ENCODE data around the gene SETD7. TPM values are rescaled to one million over a fixed set of nuclear protein-coding genes. Genes with fewer than 3 reads are reported as not detected.

Gene SETD7
- total and polyA plus RNA-seq, 2 donors = 43.8 to 77.5 TPM

DNA sequence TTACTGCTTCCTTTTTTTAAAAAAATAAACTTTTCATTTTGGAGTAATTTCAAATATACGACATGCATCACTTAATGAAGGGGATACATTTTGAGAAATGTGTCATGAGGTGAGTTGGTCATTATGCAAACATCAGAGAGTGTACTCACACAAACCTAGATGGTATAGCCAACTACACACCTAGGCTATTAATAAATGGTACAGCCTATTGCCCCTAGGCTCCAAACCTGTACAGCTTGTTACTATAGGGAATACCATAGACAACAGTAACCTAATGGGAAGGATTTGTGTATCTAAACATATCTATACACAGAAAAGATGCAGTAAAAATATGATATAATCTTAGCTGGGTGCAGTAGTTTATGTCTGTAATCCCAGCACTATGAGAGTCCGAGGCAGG lies 29.1 kb downstream of the SETD7 start:
- H3K36me3 ChIP-seq (ENCODE audit: insufficient read depth) = no peaks in the 10 kb centered on the region
- no peak overlapping the region for H3K27ac ChIP-seq (ENCODE audit: low read depth)
- H3K4me1 ChIP-seq (ENCODE audit: insufficient read depth) = no peaks in the 10 kb centered on the region
- 92% methylated on average over 2 of the region's 2 CpGs for WGBS
- DNase-seq (ENCODE audit: extremely low spot score) = no peak
- no peak overlapping the region for H3K4me3 ChIP-seq (ENCODE audit: low read depth, low read length)

DNA sequence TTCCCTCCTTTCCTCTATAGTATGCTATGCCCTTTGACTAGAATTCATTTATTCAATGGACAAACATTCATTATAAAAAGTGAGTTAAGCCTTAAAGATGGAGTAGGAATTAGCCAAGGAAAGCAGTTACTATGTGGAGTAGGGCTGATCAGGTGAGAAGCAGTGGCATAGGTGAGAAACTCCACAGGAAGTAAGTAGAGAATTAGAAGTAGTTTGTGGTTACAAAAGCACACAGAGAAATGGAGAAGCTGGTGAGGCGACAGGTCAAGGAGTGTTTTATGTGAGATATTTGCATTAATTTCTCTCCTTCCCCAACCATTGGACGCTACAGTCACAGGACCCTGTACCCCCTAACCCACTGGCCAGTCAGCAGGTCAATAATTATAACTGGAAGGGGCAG lies 30.6 kb downstream of the SETD7 start:
- 49% methylated on average over 2 of the region's 2 CpGs for WGBS
- Histone ChIP-seq H3K36me3 (ENCODE audit: insufficient read depth) (peaks cover 3% of the 10 kb centered on the region), H3K4me3 (ENCODE audit: low read depth, low read length) (no peak overlapping the region)

DNA sequence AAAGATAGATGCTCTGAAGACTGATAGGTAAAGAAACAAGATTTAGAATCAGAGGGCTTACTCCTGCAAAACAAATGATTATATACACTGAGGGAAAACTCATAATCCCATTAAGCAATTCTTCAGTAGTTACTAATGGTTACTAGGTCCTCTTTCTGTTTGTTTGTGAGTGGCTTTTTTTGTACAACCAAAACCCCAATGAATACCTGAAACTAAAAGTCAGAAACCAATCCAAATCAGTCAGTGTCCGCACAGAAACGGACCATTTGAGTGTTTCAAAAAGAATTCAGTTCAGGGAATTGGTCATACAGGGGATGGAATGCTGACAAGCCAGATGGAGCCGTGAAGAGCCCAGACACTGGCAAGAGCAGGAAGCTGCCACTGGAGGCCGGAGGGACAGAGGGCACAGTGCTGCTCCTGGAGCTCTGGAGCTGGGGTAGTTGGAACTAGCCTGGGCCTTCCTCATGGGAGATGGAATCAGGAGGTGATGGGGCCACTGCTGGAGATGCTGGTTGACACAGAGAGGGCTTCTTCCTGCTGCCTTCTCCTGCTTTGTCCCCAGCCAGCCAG lies 31.9 kb downstream of the SETD7 start:
- no peak overlapping the region for H3K4me3 ChIP-seq (ENCODE audit: low read depth, low read length)
- H3K4me1 ChIP-seq (ENCODE audit: insufficient read depth) = no peaks in the 10 kb centered on the region
- H3K27ac ChIP-seq (ENCODE audit: low read depth) = no peak overlapping the region
- no peak for DNase-seq (ENCODE audit: extremely low spot score)
- WGBS = 76% methylated on average over 4 of the region's 4 CpGs
- H3K36me3 ChIP-seq (ENCODE audit: insufficient read depth) = peaks cover 3% of the 10 kb centered on the region

More for the DNA sequence above, 30.6 kb downstream of the SETD7 start:
- H3K4me1 ChIP-seq (ENCODE audit: insufficient read depth) = no peaks in the 10 kb centered on the region
- H3K27ac ChIP-seq (ENCODE audit: low read depth) = no peak overlapping the region
- DNase-seq (ENCODE audit: extremely low spot score) = no peak

DNA sequence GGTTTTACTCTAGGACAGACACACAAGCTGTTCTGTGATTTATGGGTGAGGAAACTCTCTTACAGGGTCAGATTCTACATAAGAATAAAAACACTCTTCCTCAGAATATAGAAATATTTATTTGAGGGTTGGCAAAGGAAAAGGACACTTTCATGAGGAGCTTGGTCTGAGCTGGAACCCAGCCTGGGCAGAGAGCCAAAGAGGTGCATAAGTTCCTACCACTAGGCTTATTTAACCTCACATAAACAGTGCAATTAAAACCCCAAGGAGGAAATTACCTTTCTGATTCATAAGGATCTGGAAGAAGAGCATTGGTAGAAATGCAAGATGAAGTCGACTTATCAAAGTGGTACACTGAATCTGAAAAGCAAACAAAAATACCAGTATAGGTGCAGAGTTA lies 32.9 kb downstream of the SETD7 start:
- H3K36me3 ChIP-seq (ENCODE audit: insufficient read depth) = peaks cover 3% of the 10 kb centered on the region
- 80% methylated on average over 1 of the region's 1 CpG for WGBS
- H3K4me3 ChIP-seq (ENCODE audit: low read depth, low read length) = no peak overlapping the region
- no peaks in the 10 kb centered on the region for H3K4me1 ChIP-seq (ENCODE audit: insufficient read depth)
- no peak overlapping the region for H3K27ac ChIP-seq (ENCODE audit: low read depth)
- DNase-seq (ENCODE audit: extremely low spot score) = no peak

DNA sequence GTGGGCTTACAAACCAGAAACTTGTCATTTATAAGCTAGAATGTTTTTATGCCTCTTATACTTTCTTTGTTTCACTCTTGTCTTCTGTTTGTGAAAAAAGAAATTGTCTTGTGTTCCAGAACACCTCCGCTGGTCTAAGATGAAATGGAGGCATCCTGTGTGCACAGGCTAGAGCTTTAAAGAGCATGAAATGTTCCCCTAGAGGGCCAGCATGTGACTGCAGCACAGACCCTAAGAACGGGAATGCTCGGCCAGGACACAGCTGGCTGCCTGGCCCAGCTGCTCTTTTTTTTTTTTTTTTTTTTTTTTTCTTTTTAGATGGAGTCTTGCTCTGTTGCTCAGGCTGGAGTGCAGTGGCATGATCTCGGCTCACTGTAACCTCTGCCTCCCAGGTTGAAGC lies 33.6 kb downstream of the SETD7 start:
- WGBS = 66% methylated on average over 4 of the region's 4 CpGs

DNA sequence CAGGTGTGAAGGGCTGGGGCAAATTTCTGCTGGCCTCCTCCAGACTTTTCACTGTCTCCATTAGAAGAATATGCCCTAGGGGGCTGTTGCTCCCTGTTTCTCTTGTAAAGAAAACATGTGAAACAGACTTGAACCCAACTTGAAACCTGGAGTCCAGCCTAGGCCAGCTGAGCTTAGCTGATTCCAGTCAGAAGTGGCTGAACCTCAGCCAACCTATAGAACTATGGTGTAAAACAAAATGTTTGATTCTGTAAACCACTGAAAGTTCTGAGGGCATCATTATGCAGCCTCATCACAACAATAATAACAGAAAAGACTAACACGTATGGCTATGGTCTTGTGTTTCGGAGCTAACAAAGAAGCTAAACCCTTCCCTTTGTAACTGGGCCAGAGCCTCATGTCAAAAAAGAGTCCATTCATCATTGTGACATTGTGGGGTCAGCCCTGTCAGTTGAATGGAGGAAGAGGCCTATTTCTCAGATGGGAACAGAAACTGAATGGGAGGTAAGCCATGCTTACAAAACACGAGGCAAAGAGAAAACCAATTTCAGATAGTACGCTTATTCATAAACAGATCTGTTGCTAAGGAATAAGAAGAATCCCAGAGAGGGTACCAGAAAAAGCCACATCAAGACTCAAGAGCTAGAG lies 34.1 kb downstream of the SETD7 start:
- 76% methylated on average over 4 of the region's 4 CpGs for WGBS
- DNase-seq (ENCODE audit: extremely low spot score) = no peak
- no peaks in the 10 kb centered on the region for H3K4me1 ChIP-seq (ENCODE audit: insufficient read depth)

More for the DNA sequence above, 33.6 kb downstream of the SETD7 start:
- no peaks in the 10 kb centered on the region for H3K4me1 ChIP-seq (ENCODE audit: insufficient read depth)
- H3K36me3 ChIP-seq (ENCODE audit: insufficient read depth) = peaks cover 3% of the 10 kb centered on the region
- no peak for DNase-seq (ENCODE audit: extremely low spot score)
- H3K27ac ChIP-seq (ENCODE audit: low read depth) = no peak overlapping the region
- H3K4me3 ChIP-seq (ENCODE audit: low read depth, low read length) = no peak overlapping the region

DNA sequence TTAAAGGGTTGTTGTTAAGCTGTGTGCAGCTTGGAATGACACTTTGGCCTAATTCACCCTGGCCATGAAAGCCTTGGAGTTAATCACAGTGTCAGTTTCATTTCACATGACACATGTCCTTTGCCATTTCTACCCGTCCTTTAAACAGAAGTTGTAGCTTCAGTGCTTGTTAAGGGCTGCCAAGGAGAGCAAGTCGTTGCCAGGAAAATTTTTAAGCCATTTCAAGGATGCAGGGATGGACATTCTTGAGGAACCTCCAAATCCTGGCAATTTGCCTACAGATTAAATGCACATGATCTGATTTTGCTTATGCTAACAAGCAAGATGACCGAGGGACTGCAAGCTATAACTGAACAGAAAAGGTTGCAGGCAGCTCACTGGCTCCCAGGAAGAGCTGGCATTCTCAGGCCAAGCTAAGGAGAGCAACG lies 40.5 kb downstream of the SETD7 start:
- DNase-seq (ENCODE audit: extremely low spot score) = no peak
- H3K4me3 ChIP-seq (ENCODE audit: low read depth, low read length) = no peak overlapping the region
- no peak overlapping the region for H3K27ac ChIP-seq (ENCODE audit: low read depth)
- H3K4me1 ChIP-seq (ENCODE audit: insufficient read depth) = no peaks in the 10 kb centered on the region
- no peaks in the 10 kb centered on the region for H3K36me3 ChIP-seq (ENCODE audit: insufficient read depth)
- 26% methylated on average over 4 of the region's 4 CpGs for WGBS

More for the DNA sequence above, 34.1 kb downstream of the SETD7 start:
- Histone ChIP-seq H3K4me3 (ENCODE audit: low read depth, low read length) (no peak overlapping the region), H3K36me3 (ENCODE audit: insufficient read depth) (peaks cover 3% of the 10 kb centered on the region), H3K27ac (ENCODE audit: low read depth) (no peak overlapping the region)

DNA sequence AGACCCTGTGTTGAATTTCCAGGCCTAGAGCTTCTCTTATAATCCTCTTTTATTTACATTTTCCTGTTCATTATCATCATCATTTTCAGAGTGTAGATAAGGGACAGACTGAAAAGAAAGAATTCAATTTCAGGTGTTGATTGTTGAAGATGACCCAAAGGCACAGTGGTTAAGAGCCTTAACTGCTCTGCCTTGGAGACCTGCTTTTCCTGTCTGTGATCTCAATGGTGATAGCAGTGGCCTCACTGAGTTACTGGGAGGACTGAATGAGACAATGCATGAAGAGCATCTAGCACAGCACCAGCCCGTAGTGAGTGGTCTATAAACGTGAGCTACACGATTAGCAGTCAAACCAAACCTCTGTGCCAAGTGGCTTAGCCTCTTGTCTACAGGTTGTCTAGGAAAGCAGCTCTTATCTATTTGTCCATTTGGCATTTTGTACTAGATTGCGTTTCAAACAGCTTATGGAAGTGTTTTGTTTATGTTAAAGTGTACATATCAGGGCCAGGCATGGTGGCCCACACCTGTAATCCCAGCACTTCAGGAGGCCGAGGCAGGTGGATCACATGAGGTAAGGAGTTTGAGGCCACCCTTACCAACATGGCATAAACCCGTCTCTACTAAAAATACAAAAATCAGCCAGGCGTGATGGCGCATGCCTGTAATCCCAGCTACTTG lies 41.5 kb downstream of the SETD7 start:
- Histone ChIP-seq H3K4me3 (ENCODE audit: low read depth, low read length) (no peak overlapping the region), H3K4me1 (ENCODE audit: insufficient read depth) (no peaks in the 10 kb centered on the region), H3K36me3 (ENCODE audit: insufficient read depth) (no peaks in the 10 kb centered on the region), H3K27ac (ENCODE audit: low read depth) (no peak overlapping the region)
- no peak for DNase-seq (ENCODE audit: extremely low spot score)
- WGBS = 69% methylated on average over 8 of the region's 8 CpGs

DNA sequence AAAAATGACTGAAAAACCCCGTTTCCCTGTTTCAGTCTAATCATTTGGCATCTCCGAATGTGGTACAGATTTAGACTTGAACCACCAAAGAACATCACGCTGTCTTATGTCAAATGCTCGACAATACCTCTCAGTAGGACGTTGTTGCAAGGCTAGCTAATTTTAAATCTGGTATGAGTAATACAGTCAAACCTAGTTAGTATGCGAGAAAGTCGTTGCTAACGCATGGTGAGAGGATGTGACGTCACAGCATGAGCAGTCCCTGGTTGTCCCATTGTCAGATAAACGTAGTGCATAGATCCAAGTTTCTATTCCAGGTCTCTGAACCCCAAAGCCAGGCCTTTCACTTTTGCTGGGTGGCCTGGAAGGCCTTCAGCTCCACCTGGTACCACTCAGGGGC lies 44.7 kb downstream of the SETD7 start:
- WGBS = 84% methylated on average over 10 of the region's 10 CpGs
- DNase-seq (ENCODE audit: extremely low spot score) = no peak
- Histone ChIP-seq H3K36me3 (ENCODE audit: insufficient read depth) (peaks cover 2% of the 10 kb centered on the region), H3K27ac (ENCODE audit: low read depth) (no peak overlapping the region), H3K4me3 (ENCODE audit: low read depth, low read length) (no peak overlapping the region), H3K4me1 (ENCODE audit: insufficient read depth) (no peaks in the 10 kb centered on the region)

DNA sequence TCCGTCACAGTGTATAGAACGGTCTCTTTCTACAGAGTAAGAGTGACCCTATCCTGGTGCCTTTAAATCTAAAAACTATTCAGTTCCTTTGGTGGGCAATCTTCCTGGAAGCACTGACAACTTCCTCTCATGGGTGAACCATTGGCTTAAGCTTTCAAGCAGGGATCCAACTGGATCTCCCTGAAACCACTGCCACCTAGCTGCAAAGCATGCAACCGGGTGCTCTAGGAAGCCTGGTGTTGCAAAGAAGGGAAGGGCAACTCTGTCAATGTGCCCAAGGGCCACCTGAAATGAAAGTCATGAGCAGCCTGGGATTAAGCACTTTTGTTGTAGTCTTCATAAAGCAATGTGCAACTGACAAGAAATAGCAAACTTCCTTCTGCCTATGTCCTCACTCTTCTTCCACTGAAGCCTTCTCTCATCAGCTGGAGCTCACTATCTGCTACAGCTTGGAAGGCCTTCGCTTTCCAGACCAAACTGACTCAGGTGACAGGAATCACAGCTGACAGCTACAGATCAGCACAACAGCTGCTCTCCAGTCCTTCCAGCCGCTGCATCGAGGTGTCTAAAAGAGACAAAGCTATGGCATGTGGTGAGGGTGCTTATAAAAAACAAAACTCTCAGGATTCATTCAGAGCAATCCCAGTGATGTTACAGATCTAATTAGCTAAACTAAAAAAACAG lies 46.1 kb downstream of the SETD7 start:
- Histone ChIP-seq H3K4me1 (ENCODE audit: insufficient read depth) (no peaks in the 10 kb centered on the region), H3K27ac (ENCODE audit: low read depth) (no peak overlapping the region), H3K36me3 (ENCODE audit: insufficient read depth) (peaks cover 2% of the 10 kb centered on the region), H3K4me3 (ENCODE audit: low read depth, low read length) (no peak overlapping the region)
- WGBS = 84% methylated on average over 6 of the region's 6 CpGs
- DNase-seq (ENCODE audit: extremely low spot score) = no peak

DNA sequence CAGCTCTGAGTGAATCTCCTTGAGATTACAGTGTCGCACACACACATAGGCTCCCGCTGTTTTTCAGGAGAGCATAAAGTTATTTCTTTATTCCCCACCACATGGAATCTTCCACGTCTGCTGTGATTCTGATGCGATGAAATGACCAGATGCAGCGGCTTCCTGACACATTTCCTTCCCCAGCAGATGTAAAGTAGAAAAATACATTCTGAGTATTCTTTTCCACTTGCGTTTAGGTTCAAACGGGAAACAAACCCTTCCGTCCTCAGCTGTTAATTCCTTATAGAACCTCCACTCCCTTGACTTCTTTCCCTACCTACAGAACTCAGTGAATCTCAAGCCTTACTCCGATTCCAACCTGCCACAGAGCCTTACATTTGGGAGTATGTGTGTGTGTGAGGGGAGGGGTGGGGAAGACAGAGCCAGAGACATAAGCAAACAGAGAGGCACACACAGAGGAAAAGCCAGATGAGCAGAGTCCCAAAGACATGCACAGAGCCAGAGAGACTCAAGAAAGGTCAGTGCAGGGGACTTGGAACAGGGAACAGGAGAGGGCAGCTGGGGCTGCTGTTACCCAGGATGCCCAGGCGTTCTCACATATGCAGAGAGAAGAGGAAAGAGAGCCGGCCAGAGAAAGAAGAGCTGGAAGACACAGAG lies 47.3 kb downstream of the SETD7 start:
- no peaks in the 10 kb centered on the region for H3K4me1 ChIP-seq (ENCODE audit: insufficient read depth)
- H3K36me3 ChIP-seq (ENCODE audit: insufficient read depth) = peaks cover 2% of the 10 kb centered on the region
- DNase-seq (ENCODE audit: extremely low spot score) = no peak
- no peak overlapping the region for H3K27ac ChIP-seq (ENCODE audit: low read depth)
- no peak overlapping the region for H3K4me3 ChIP-seq (ENCODE audit: low read depth, low read length)
- 90% methylated on average over 11 of the region's 11 CpGs for WGBS

DNA sequence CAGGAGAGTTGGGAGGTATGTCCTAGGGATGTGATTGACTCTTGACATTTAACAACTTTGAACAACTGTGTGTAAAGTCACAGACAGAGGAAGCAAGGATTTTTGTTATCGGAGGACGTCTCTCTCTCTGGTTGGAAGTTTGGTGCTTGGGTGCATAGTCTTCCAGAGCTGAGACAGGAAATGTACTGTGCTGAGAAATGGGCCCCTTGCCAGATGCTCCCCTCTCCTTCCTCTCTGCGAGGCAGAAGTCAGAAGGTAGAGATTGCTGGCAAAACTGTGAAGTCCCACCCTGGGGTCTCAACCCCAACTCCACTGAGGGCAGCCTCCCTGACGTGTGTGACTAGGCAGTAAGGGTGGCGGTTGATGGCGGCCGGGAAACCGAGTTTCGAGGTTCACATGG lies 49.2 kb downstream of the SETD7 start:
- Histone ChIP-seq H3K4me1 (ENCODE audit: insufficient read depth) (no peaks in the 10 kb centered on the region), H3K27ac (ENCODE audit: low read depth) (no peak overlapping the region), H3K36me3 (ENCODE audit: insufficient read depth) (peaks cover 2% of the 10 kb centered on the region), H3K4me3 (ENCODE audit: low read depth, low read length) (no peak overlapping the region)
- no peak for DNase-seq (ENCODE audit: extremely low spot score)
- 88% methylated on average over 9 of the region's 9 CpGs for WGBS

DNA sequence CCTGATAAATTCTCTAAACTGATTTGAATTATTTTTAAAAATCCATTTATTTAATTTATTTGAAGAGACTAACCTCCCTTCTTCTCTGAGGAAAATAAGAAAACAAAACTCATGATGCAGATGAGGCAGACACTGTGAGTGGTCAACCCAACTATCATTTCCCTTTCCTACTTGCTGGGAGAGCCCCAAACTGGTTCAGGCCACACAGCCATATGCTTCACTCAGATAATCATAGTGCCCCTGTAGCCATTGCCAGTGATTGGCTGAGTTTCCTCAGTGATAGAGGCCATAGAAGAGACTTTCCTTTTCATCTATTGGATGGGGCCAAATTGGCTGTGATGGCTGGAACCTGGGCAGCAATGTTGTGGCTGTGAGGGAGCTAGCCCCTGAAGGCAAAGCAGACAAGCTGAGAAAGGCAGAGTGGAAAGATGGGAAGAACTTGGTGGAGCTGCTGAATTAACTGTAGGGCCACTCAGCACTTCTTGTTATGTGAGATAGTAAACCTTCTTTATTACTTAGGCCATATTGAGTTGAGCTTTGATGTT lies 52.3 kb downstream of the SETD7 start:
- Histone ChIP-seq H3K36me3 (ENCODE audit: insufficient read depth) (peaks cover 2% of the 10 kb centered on the region), H3K4me3 (ENCODE audit: low read depth, low read length) (no peak overlapping the region), H3K27ac (ENCODE audit: low read depth) (no peak overlapping the region), H3K4me1 (ENCODE audit: insufficient read depth) (no peaks in the 10 kb centered on the region)
- no peak for DNase-seq (ENCODE audit: extremely low spot score)
